Measurements from ENCODE around the gene ERC2.

DNA sequence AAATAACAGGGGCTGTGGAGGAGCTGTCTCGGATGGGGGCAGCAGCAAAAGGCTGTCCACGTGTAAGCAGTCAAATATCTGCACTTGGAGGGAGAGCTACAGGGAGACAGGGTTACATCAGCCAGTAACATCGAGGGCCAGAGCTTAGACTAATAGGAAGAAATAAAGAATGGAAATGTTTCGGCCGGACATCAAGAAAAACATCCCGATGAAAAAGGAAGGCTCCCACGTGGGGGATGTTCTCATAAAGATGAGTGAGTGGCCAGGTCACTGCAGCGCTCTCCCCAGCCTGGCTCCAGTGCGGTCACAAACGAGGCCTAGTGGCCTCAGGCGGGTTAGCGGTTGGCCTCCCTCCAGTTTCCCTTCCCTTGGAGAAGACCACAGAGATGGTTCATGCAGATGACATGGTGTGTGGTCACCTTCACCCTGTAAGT, 925.1 kb downstream of the ERC2 start:
- TF ChIP-seq RAD21 (conservative IDR thresholded peaks at IDR 0.05 in 1 of 2, IDR thresholded peaks at IDR 0.05 in 1 of 2) (no peak), SMC3 (IDR thresholded peaks at IDR 0.05) (no peak), POLR2AphosphoS2 (conservative IDR thresholded peaks at IDR 0.05; ENCODE audit: low read length) (no peak), CTCF (IDR thresholded peaks at IDR 0.05) (no peak), CEBPB (IDR thresholded peaks at IDR 0.05) (no peak), CHD4 (IDR thresholded peaks at IDR 0.05; ENCODE audit: borderline replicate concordance) (no peak), FOSB (CRISPR knock-in tag; IDR thresholded peaks at IDR 0.05) (no peak), HDAC2 (IDR thresholded peaks at IDR 0.05) (no peak), CHD2 (IDR thresholded peaks at IDR 0.05; ENCODE audit: low read length, partially characterized antibody) (no peak), MAFK (IDR thresholded peaks at IDR 0.05; ENCODE audit: partially characterized antibody) (no peak), TP53 (CRISPR knock-in tag; IDR thresholded peaks at IDR 0.05) (no peak), BHLHE40 (IDR thresholded peaks at IDR 0.05; ENCODE audit: low read depth, low read length) (no peak)
- TF ChIP-seq, protein P1, sequence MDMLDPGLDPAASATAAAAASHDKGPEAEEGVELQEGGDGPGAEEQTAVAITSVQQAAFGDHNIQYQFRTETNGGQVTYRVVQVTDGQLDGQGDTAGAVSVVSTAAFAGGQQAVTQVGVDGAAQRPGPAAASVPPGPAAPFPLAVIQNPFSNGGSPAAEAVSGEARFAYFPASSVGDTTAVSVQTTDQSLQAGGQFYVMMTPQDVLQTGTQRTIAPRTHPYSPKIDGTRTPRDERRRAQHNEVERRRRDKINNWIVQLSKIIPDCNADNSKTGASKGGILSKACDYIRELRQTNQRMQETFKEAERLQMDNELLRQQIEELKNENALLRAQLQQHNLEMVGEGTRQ (IDR thresholded peaks at IDR 0.05) = no peak
- TF ChIP-seq, protein P2, sequence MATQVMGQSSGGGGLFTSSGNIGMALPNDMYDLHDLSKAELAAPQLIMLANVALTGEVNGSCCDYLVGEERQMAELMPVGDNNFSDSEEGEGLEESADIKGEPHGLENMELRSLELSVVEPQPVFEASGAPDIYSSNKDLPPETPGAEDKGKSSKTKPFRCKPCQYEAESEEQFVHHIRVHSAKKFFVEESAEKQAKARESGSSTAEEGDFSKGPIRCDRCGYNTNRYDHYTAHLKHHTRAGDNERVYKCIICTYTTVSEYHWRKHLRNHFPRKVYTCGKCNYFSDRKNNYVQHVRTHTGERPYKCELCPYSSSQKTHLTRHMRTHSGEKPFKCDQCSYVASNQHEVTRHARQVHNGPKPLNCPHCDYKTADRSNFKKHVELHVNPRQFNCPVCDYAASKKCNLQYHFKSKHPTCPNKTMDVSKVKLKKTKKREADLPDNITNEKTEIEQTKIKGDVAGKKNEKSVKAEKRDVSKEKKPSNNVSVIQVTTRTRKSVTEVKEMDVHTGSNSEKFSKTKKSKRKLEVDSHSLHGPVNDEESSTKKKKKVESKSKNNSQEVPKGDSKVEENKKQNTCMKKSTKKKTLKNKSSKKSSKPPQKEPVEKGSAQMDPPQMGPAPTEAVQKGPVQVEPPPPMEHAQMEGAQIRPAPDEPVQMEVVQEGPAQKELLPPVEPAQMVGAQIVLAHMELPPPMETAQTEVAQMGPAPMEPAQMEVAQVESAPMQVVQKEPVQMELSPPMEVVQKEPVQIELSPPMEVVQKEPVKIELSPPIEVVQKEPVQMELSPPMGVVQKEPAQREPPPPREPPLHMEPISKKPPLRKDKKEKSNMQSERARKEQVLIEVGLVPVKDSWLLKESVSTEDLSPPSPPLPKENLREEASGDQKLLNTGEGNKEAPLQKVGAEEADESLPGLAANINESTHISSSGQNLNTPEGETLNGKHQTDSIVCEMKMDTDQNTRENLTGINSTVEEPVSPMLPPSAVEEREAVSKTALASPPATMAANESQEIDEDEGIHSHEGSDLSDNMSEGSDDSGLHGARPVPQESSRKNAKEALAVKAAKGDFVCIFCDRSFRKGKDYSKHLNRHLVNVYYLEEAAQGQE (IDR thresholded peaks at IDR 0.05) = no peak
